ENCODE data around the gene CITED1.

The CITED1 gene, protein sequence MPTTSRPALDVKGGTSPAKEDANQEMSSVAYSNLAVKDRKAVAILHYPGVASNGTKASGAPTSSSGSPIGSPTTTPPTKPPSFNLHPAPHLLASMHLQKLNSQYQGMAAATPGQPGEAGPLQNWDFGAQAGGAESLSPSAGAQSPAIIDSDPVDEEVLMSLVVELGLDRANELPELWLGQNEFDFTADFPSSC

DNA sequence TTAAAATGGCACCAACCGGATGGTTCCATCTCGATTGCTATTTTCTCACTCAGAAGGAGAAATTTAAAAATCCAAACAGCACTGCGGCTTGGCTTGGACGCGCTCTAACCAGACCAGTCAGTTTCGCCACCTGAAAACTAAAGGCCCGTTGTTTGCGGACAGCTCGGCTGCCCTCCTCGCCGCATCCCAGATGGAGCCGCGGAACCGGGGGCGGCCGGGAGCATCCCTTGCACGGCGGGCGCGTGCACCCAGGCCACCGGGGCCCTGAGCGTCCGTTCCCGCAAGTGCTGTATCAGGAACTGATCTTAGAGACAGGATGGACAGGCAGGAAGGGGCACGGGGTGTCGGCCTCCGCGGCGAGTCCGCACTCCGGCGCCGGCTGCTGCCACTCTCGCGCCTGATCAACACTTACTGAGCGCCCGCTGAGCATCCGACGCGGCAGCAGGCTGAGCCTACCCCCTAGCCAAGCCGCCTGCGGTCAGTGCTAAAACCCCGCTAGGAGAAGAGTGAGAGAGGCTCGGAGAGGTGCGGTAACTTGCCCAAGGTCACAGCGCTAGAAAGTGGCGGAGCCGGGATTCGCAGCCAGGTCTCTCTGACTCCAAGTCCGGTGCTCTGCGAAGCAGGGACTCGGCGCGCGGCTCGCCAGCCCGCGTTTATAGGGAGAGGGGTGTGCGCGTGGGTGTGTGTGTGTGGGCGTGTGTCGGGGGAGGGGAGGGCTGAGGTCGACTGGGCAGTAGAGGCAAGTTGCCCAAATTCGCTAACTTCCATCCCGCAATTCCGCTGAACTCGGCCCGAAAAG lies at the start of gene CITED1:
Gene CITED1 (minus strand): TSS at position 629 of the 799 bp plus-strand sequence. CDS start 3,045 bp downstream, outside the sequence.
- DNase-seq (ENCODE audit: low read depth) = peak; percentile 27
- peaks cover 77% of the 10 kb centered on the region for H3K27me3 ChIP-seq (replicated peaks; ENCODE audit: control insufficient read depth, insufficient read depth, low read length)

DNA sequence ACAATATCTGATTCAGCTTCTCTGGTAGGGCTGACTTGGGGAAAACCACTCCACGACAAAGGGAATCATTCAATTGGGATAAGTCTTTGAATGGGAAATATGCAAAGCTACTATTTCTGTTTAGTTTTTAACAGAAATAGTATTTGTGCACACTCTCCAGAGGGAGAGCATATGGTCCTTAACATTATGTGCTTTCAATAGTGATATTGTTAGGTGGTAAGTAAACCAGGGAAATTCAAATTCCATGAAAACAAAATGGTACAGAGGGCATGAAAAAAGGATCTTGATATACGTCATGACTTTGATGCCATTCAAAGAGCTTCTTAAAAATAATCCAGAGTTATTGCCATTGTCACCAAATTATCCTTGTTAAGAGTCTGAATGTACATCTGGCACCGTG lies 47.1 kb upstream of the CITED1 start:
- no peak overlapping the region for H3K9ac ChIP-seq (ENCODE audit: low read length)

More for the DNA sequence above, at the start of gene CITED1:
- Histone ChIP-seq H3K4me1 (ENCODE audit: control insufficient read depth, insufficient read depth, low read length) (peaks cover 10% of the 10 kb centered on the region), H3K36me3 (ENCODE audit: control insufficient read depth, insufficient read depth, low read length, severe bottlenecking) (no peaks in the 10 kb centered on the region), H3K4me3 (ENCODE audit: low read length) (peak within 1 kb of the TSS; percentile 81), H3K9ac (ENCODE audit: low read length) (peak within 1 kb of the TSS; percentile 63), H3K9me3 (ENCODE audit: control insufficient read depth, low read length) (no peaks in the 10 kb centered on the region)

DNA sequence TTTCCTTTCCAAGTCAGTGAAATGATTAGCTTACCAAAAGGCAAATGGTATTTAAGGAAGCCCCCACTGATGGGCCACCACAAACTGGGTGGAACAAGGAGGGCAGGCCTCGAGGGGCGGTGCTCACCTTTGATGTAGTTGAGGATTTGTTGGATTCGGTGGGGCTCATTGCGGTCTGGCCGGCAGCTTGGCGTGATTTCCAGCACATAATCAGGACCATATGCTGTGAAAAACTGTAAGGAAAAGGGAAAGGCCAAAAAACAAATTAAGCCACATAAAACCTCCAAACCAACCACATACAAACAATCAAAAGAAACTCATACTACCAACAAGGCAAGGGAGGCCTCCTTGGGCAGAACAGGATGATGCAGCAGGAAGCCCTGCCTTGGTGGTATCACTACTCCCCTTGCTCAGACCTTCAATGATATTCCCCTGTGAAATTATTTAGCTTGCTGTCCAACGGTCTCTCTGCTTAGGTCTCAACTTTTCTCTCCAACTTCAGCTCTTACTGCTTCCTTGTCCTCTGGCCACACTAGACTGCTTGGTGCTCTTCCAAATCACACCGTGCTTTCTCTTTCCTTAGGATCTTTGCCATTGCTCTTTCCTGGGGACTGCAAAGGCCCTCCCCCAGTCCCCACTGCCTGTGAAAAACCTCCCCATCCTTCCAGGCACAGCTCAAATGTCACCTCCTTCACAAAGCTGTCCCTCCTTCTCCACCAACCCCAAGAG lies 46.1 kb upstream of the CITED1 start:
- Histone ChIP-seq H3K27me3 (replicated peaks; ENCODE audit: control insufficient read depth, insufficient read depth, low read length) (peaks cover 33% of the 10 kb centered on the region), H3K36me3 (ENCODE audit: control insufficient read depth, insufficient read depth, low read length, severe bottlenecking) (no peaks in the 10 kb centered on the region), H3K4me1 (ENCODE audit: control insufficient read depth, insufficient read depth, low read length) (peaks cover 25% of the 10 kb centered on the region), H3K9me3 (ENCODE audit: control insufficient read depth, low read length) (no peaks in the 10 kb centered on the region), H3K4me3 (ENCODE audit: low read length) (no peak overlapping the region), H3K9ac (ENCODE audit: low read length) (no peak overlapping the region)
- peak; percentile 53 for DNase-seq (ENCODE audit: low read depth)

More for the DNA sequence above, 47.1 kb upstream of the CITED1 start:
- no peaks in the 10 kb centered on the region for H3K36me3 ChIP-seq (ENCODE audit: control insufficient read depth, insufficient read depth, low read length, severe bottlenecking)
- no peak overlapping the region for H3K4me3 ChIP-seq (ENCODE audit: low read length)
- peaks cover 17% of the 10 kb centered on the region for H3K4me1 ChIP-seq (ENCODE audit: control insufficient read depth, insufficient read depth, low read length)
- DNase-seq (ENCODE audit: low read depth) = no peak
- H3K9me3 ChIP-seq (ENCODE audit: control insufficient read depth, low read length) = no peaks in the 10 kb centered on the region
- peaks cover 33% of the 10 kb centered on the region for H3K27me3 ChIP-seq (replicated peaks; ENCODE audit: control insufficient read depth, insufficient read depth, low read length)

DNA sequence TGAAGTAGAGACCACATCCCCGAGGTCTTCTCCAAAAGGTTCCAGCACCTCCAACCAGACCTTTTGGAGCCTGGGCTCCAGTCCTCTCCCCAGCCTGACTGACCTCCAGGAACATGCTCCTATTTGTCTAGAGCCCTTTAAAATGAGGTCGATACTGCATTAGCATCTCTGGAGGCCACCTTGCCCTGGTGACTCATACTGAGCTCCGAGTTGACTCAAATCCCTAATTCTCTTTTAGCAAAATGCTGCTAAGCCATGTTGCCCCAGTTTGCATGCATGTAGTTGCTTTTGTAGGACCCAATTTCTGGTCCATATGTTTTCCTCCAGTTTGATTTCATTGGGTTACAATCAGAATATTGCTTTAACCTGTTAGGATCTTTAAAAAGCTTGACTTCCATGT lies 43.5 kb upstream of the CITED1 start:
- H3K9ac ChIP-seq (ENCODE audit: low read length) = no peak overlapping the region
- no peak overlapping the region for H3K4me3 ChIP-seq (ENCODE audit: low read length)
- peaks cover 24% of the 10 kb centered on the region for H3K27me3 ChIP-seq (replicated peaks; ENCODE audit: control insufficient read depth, insufficient read depth, low read length)
- no peaks in the 10 kb centered on the region for H3K9me3 ChIP-seq (ENCODE audit: control insufficient read depth, low read length)
- no peak for DNase-seq (ENCODE audit: low read depth)
- no peaks in the 10 kb centered on the region for H3K36me3 ChIP-seq (ENCODE audit: control insufficient read depth, insufficient read depth, low read length, severe bottlenecking)
- H3K4me1 ChIP-seq (ENCODE audit: control insufficient read depth, insufficient read depth, low read length) = peaks cover 25% of the 10 kb centered on the region

DNA sequence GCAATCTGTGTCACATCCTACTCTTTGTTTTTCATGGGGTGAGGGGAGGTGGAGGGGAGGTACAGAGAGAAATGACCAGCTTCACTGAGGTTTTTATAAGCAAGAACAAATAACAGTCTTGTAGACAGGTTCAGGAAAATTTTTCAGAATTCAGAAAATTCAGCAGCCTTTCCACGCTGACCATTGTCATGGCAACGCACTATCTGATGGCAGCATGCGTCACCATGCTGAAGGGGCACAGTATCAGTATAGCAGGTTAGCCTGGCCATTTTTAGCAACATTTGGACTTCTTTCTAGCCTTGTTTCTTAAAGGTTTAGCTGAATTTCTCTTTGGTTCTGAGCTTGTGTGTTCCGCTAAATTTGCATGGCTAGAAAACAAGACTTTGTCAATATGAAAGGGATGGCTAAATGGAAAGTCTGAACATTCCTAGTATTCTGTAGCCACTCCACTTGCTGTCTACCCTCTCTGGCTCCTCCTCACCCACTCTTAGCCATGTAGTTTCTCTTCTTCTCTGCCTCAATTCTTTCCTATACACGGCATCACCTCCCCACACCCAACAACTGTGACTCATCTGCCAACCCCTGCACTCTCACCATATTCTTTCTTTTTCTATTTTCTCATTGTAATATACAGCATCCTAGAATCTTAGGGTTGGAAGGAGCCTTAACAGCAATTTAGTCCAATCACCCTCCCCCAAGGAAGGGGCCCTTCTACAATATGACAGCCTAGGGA lies 42.7 kb upstream of the CITED1 start:
- Histone ChIP-seq H3K4me1 (ENCODE audit: control insufficient read depth, insufficient read depth, low read length) (peaks cover 25% of the 10 kb centered on the region), H3K9ac (ENCODE audit: low read length) (no peak overlapping the region), H3K4me3 (ENCODE audit: low read length) (no peak overlapping the region), H3K27me3 (replicated peaks; ENCODE audit: control insufficient read depth, insufficient read depth, low read length) (peaks cover 21% of the 10 kb centered on the region), H3K9me3 (ENCODE audit: control insufficient read depth, low read length) (no peaks in the 10 kb centered on the region), H3K36me3 (ENCODE audit: control insufficient read depth, insufficient read depth, low read length, severe bottlenecking) (no peaks in the 10 kb centered on the region)
- no peak for DNase-seq (ENCODE audit: low read depth)

DNA sequence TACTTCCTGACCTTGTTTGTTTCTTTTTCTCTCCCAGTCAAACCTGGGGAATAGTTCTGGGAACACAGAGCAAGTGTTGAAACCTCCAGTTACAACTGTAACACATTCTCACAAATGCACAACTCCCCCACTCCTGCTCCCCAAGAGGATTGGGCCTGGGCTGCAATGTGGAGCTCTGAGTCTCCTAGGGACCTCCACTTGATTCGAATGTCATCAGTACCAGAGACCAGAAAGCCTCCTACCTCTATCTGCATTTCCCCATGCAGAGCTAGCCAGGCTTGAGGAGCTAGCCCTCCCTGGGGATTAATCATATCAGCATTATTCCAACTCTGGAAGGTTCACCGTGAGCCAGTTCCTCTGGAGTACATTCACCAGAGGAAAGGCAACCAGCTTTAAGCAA lies 41.7 kb upstream of the CITED1 start:
- no peaks in the 10 kb centered on the region for H3K36me3 ChIP-seq (ENCODE audit: control insufficient read depth, insufficient read depth, low read length, severe bottlenecking)
- peaks cover 21% of the 10 kb centered on the region for H3K27me3 ChIP-seq (replicated peaks; ENCODE audit: control insufficient read depth, insufficient read depth, low read length)
- peaks cover 24% of the 10 kb centered on the region for H3K4me1 ChIP-seq (ENCODE audit: control insufficient read depth, insufficient read depth, low read length)
- DNase-seq (ENCODE audit: low read depth) = no peak
- H3K4me3 ChIP-seq (ENCODE audit: low read length) = no peak overlapping the region
- H3K9me3 ChIP-seq (ENCODE audit: control insufficient read depth, low read length) = no peaks in the 10 kb centered on the region
- no peak overlapping the region for H3K9ac ChIP-seq (ENCODE audit: low read length)

DNA sequence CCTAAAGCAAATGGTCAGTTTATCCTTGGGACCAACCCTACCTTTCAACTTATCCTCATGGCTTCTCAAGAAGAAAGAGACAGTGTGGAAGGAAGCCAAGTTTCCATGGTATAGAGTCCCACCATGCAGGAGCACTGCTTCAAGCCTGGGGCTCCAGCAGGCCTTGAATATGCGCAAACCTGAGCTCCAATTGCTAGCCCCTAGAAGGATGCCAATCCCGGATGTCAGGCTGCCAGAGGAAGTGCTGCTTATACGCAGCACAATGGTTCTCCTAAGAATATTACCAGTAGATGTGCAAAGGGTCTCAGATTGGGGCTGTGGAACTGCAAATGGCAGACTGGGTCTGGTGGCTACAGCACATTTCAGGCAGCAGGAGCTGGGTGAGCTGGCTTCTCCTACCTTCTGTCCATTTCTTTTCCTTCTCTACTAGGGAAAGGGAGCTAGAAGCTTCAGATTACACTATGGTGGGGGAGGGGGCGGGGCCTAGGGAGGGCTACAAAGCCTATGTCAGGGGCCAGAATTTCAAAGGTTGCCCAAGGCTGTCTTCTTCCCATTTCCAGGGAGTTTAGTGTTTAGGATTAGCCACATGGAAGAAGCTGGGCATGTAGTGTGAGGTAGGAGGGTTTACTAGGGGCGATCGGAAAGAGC lies 40.7 kb upstream of the CITED1 start:
- no peak overlapping the region for H3K9ac ChIP-seq (ENCODE audit: low read length)
- H3K36me3 ChIP-seq (ENCODE audit: control insufficient read depth, insufficient read depth, low read length, severe bottlenecking) = no peaks in the 10 kb centered on the region
- no peak overlapping the region for H3K4me3 ChIP-seq (ENCODE audit: low read length)
- H3K4me1 ChIP-seq (ENCODE audit: control insufficient read depth, insufficient read depth, low read length) = peaks cover 18% of the 10 kb centered on the region
- no peak for DNase-seq (ENCODE audit: low read depth)
- no peaks in the 10 kb centered on the region for H3K9me3 ChIP-seq (ENCODE audit: control insufficient read depth, low read length)
- peaks cover 22% of the 10 kb centered on the region for H3K27me3 ChIP-seq (replicated peaks; ENCODE audit: control insufficient read depth, insufficient read depth, low read length)

DNA sequence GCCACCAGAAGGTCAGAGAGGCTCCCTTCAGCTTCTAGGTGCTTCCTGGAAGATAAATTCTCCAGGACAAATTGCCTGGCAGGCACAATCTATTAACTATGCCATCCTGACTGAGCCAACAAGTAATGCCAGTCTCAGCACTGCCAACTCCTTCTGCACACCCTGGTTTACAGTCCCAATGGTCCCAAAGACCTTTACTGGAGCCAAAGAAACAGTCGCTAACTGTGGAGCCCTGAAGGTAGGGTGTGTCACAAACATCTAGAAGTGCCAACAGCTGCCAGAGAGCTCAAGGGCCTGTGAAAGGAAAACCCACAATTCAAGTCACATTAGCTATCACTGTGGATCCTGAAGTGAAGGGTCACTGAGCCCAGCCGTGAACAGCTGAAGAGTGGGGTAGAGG lies 34.9 kb upstream of the CITED1 start:
- Histone ChIP-seq H3K4me3 (ENCODE audit: low read length) (no peak overlapping the region), H3K9me3 (ENCODE audit: control insufficient read depth, low read length) (no peaks in the 10 kb centered on the region), H3K4me1 (ENCODE audit: control insufficient read depth, insufficient read depth, low read length) (peaks cover 6% of the 10 kb centered on the region), H3K9ac (ENCODE audit: low read length) (no peak overlapping the region), H3K27me3 (replicated peaks; ENCODE audit: control insufficient read depth, insufficient read depth, low read length) (peaks cover 19% of the 10 kb centered on the region), H3K36me3 (ENCODE audit: control insufficient read depth, insufficient read depth, low read length, severe bottlenecking) (no peaks in the 10 kb centered on the region)
- no peak for DNase-seq (ENCODE audit: low read depth)

DNA sequence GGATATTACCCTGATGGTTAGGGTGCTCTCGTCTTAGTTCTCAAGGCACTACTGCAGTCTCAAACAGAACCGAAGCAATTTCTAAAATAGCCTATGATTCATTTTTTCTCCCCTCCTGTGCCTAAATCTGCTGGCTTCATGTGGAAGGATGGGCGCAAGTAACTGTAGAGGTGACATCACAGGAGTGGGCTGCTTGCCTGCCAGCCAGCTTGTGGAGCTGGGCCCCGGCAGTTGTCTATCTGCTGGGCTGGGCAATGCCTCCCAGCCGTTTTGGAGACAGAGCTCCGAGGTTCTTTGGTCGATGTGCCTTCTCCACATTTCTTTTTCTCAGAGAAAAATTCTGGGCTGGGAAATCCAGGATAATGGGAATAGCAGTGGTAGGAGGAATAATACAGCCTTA lies 34.3 kb upstream of the CITED1 start:
- H3K36me3 ChIP-seq (ENCODE audit: control insufficient read depth, insufficient read depth, low read length, severe bottlenecking) = no peaks in the 10 kb centered on the region
- H3K4me3 ChIP-seq (ENCODE audit: low read length) = no peak overlapping the region
- DNase-seq (ENCODE audit: low read depth) = no peak
- H3K9ac ChIP-seq (ENCODE audit: low read length) = no peak overlapping the region
- H3K27me3 ChIP-seq (replicated peaks; ENCODE audit: control insufficient read depth, insufficient read depth, low read length) = peaks cover 22% of the 10 kb centered on the region
- H3K9me3 ChIP-seq (ENCODE audit: control insufficient read depth, low read length) = no peaks in the 10 kb centered on the region
- H3K4me1 ChIP-seq (ENCODE audit: control insufficient read depth, insufficient read depth, low read length) = peaks cover 6% of the 10 kb centered on the region

DNA sequence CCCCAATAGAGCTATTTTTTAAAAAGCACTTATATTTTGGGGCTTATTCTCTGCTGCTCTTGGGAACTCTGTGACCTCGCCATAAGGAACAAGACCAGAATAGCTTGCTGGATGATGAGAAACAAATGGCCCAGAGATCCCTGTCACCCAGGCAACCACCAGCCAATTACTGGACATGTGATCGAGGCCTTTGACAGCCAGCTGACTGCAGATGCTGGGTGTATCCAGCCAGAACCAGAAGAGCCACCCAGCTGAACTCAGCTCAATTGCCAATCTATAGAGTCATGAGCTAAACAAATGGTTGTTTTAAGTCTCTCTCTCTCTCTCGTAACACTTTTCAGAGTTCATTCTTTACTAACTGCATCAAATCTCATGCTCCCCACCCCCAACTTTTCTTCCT lies 24.4 kb upstream of the CITED1 start:
- Histone ChIP-seq H3K9ac (ENCODE audit: low read length) (no peak overlapping the region), H3K9me3 (ENCODE audit: control insufficient read depth, low read length) (peaks cover 18% of the 10 kb centered on the region), H3K4me1 (ENCODE audit: control insufficient read depth, insufficient read depth, low read length) (no peaks in the 10 kb centered on the region), H3K27me3 (replicated peaks; ENCODE audit: control insufficient read depth, insufficient read depth, low read length) (peaks cover 40% of the 10 kb centered on the region), H3K36me3 (ENCODE audit: control insufficient read depth, insufficient read depth, low read length, severe bottlenecking) (no peaks in the 10 kb centered on the region), H3K4me3 (ENCODE audit: low read length) (no peak overlapping the region)
- DNase-seq (ENCODE audit: low read depth) = no peak
